ENCODE measurements around the gene ERN1.

Gene ERN1

DNA sequence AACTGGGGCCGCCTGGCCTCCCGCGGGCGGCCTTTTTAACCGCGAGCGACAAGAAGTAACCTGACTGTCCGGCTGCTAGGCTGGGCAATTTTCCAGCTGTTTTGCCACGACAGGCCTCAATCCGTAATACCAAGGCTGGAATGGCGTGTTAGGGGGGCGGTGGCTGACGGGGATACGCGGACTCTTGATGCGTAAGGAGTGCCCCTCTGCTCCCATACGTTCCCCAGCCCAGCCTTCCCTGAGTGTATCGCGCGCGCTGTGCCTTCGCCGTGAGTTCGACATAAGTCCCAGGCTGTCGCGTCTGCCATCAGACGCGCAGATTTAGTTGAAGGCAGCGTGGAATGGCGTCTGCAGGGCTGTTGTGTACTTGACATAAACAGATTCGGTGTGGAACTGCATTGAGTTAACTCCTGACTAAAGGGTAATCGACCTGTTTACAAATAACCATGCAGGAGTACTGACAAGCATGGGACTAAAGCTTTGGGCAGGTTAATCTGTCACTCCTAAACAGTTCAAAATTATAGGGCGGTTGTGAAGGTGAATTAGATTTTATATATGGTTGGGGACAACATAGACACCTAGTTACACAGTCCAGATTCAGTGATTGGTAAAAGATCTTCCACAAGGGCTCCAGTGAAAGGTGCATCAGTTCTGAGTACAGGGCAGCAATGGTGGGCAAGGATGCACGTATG, 16.6 kb upstream of the ERN1 start:
- H2AFZ ChIP-seq (ENCODE audit: low read length) = no peak overlapping the region
- TF ChIP-seq, protein P1, sequence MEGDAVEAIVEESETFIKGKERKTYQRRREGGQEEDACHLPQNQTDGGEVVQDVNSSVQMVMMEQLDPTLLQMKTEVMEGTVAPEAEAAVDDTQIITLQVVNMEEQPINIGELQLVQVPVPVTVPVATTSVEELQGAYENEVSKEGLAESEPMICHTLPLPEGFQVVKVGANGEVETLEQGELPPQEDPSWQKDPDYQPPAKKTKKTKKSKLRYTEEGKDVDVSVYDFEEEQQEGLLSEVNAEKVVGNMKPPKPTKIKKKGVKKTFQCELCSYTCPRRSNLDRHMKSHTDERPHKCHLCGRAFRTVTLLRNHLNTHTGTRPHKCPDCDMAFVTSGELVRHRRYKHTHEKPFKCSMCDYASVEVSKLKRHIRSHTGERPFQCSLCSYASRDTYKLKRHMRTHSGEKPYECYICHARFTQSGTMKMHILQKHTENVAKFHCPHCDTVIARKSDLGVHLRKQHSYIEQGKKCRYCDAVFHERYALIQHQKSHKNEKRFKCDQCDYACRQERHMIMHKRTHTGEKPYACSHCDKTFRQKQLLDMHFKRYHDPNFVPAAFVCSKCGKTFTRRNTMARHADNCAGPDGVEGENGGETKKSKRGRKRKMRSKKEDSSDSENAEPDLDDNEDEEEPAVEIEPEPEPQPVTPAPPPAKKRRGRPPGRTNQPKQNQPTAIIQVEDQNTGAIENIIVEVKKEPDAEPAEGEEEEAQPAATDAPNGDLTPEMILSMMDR (IDR thresholded peaks at IDR 0.05; ENCODE audit: low read length) = no peak
- no peak for TF ChIP-seq EZH2 (optimal IDR thresholded peaks at IDR 0.05; ENCODE audit: low read depth, low read length)
- TF ChIP-seq EZH2phosphoT487 (IDR thresholded peaks at IDR 0.05; ENCODE audit: low read length) = no peak
- peak; percentile 36 for DNase-seq

DNA sequence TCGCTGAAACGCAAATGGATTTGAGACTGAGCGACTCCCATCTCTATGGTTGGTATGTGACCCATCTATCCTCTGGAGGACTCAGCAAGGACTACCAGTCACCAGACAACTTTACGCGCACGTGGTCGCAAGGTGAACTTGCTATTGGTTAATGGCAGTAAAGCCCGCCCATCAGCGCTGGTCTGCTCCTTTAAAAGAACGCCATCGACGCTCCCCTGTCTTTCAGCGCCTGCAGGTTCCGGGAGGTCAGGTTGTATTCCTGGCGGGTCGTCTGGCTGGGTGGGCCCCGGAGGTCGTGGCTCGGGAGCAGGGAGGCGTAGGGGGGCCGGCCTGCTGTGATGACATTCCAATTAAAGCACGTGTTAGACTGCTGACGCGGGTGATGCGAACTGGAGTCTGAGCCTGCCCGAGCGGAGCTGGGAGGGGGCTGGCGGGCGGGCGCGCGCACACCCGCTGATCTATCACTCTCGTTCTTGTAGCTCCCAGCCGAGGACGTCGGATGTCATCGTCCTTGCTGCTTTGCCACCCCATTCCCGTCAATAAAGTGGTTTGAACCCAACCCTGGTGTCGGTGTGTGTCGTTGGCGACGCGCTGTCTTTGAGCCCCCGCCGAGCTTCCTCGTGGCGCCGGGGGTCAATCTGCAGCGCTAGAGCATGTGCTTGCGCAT, 15.9 kb upstream of the ERN1 start:
- peak overlapping the region; percentile 76 for H3K4me3 ChIP-seq (ENCODE audit: low read length)
- H2AFZ ChIP-seq (ENCODE audit: low read length) = no peak overlapping the region
- TF ChIP-seq EZH2phosphoT487 (IDR thresholded peaks at IDR 0.05; ENCODE audit: low read length) (no peak), EZH2 (optimal IDR thresholded peaks at IDR 0.05; ENCODE audit: low read depth, low read length) (no peak)
- TF ChIP-seq, protein P1 (IDR thresholded peaks at IDR 0.05; ENCODE audit: low read length) = no peak
- peak; percentile 100 for DNase-seq
- peaks cover 14% of the 10 kb centered on the region for H3K4me1 ChIP-seq (ENCODE audit: low read length)
- no peaks in the 10 kb centered on the region for H3K27me3 ChIP-seq (replicated peaks; ENCODE audit: insufficient read depth, low read length)
- no peaks in the 10 kb centered on the region for H4K20me1 ChIP-seq (ENCODE audit: insufficient read depth, low read length)
- peaks cover 12% of the 10 kb centered on the region for H3K79me2 ChIP-seq (ENCODE audit: low read length)
- peak overlapping the region; percentile 92 for H3K9ac ChIP-seq (ENCODE audit: low read length)
- peak overlapping the region; percentile 89 for H3K4me2 ChIP-seq (ENCODE audit: low read depth, low read length)
- peaks cover 45% of the 10 kb centered on the region for H3F3A ChIP-seq (ENCODE audit: insufficient read depth, low read length)
- no peaks in the 10 kb centered on the region for H3K9me2 ChIP-seq (replicated peaks; ENCODE audit: insufficient read depth, low read length)
- no peaks in the 10 kb centered on the region for H3K9me3 ChIP-seq (replicated peaks; ENCODE audit: insufficient read depth, low read length)
- peak overlapping the region; percentile 76 for H3K27ac ChIP-seq (ENCODE audit: low read length)
- H3K36me3 ChIP-seq (replicated peaks; ENCODE audit: insufficient read depth, low read length) = no peaks in the 10 kb centered on the region; the same call in 1 of the 2 replicates

More for the DNA sequence above, 16.6 kb upstream of the ERN1 start:
- H3K36me3 ChIP-seq (replicated peaks; ENCODE audit: insufficient read depth, low read length) = no peaks in the 10 kb centered on the region; the same call in 1 of the 2 replicates
- H4K20me1 ChIP-seq (ENCODE audit: insufficient read depth, low read length) = no peaks in the 10 kb centered on the region
- H3K4me1 ChIP-seq (ENCODE audit: low read length) = peaks cover 21% of the 10 kb centered on the region
- H3K9me3 ChIP-seq (replicated peaks; ENCODE audit: insufficient read depth, low read length) = no peaks in the 10 kb centered on the region
- H3K27me3 ChIP-seq (replicated peaks; ENCODE audit: insufficient read depth, low read length) = no peaks in the 10 kb centered on the region
- H3F3A ChIP-seq (ENCODE audit: insufficient read depth, low read length) = peaks cover 51% of the 10 kb centered on the region
- H3K9ac ChIP-seq (ENCODE audit: low read length) = peak overlapping the region; percentile 92
- H3K9me2 ChIP-seq (replicated peaks; ENCODE audit: insufficient read depth, low read length) = no peaks in the 10 kb centered on the region
- H3K79me2 ChIP-seq (ENCODE audit: low read length) = peaks cover 12% of the 10 kb centered on the region
- peak overlapping the region; percentile 76 for H3K27ac ChIP-seq (ENCODE audit: low read length)
- H3K4me3 ChIP-seq (ENCODE audit: low read length) = peak overlapping the region; percentile 76
- H3K4me2 ChIP-seq (ENCODE audit: low read depth, low read length) = peak overlapping the region; percentile 89

DNA sequence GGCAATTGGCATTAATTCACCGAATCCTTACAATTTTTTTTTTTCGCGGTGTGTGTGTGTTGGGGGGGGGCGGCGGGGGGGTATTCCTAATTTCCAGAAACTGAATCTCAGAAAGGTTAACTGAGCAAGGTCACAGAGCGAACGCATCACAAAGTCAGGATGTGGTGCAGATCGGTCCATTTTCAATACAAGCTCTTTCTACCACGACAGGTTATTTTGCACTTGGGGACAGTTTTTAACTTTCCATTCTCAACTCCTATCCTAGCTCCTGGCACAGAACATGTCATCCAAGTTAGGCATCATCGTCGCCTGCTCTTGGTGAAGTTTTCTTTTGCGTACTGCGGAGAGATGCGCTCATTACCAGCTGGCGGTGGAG, 15.4 kb upstream of the ERN1 start:
- H3K36me3 ChIP-seq (replicated peaks; ENCODE audit: insufficient read depth, low read length) = no peaks in the 10 kb centered on the region; the same call in 1 of the 2 replicates
- H3K9ac ChIP-seq (ENCODE audit: low read length) = peak overlapping the region; percentile 46; the same call in 1 of the 2 replicates
- peak overlapping the region; percentile 23 for H2AFZ ChIP-seq (ENCODE audit: low read length)
- H3K4me2 ChIP-seq (ENCODE audit: low read depth, low read length) = peak overlapping the region; percentile 71
- peaks cover 12% of the 10 kb centered on the region for H3K79me2 ChIP-seq (ENCODE audit: low read length)
- H3K4me3 ChIP-seq (ENCODE audit: low read length) = peak overlapping the region; percentile 76
- DNase-seq = no peak
- no peaks in the 10 kb centered on the region for H3K9me2 ChIP-seq (replicated peaks; ENCODE audit: insufficient read depth, low read length)
- no peaks in the 10 kb centered on the region for H4K20me1 ChIP-seq (ENCODE audit: insufficient read depth, low read length)
- peaks cover 9% of the 10 kb centered on the region; the same call in 1 of the 2 replicates for H3K4me1 ChIP-seq (ENCODE audit: low read length)
- no peak for TF ChIP-seq EZH2 (optimal IDR thresholded peaks at IDR 0.05; ENCODE audit: low read depth, low read length)
- TF ChIP-seq, protein P1 (IDR thresholded peaks at IDR 0.05; ENCODE audit: low read length) = no peak
- TF ChIP-seq EZH2phosphoT487 (IDR thresholded peaks at IDR 0.05; ENCODE audit: low read length) = no peak
- H3K27me3 ChIP-seq (replicated peaks; ENCODE audit: insufficient read depth, low read length) = no peaks in the 10 kb centered on the region
- H3F3A ChIP-seq (ENCODE audit: insufficient read depth, low read length) = peaks cover 40% of the 10 kb centered on the region
- H3K9me3 ChIP-seq (replicated peaks; ENCODE audit: insufficient read depth, low read length) = no peaks in the 10 kb centered on the region
- peak overlapping the region; percentile 38; the same call in 1 of the 2 replicates for H3K27ac ChIP-seq (ENCODE audit: low read length)
